ENCODE results near the gene PSMB10.
A peak's percentile ranks its signal among the peaks of the same experiment; 100 is the strongest.
"Not testable (repeated sequence)": the region's sequence is repeated elsewhere in the genome, so short reads cannot be mapped to it uniquely, and the experiment has no call there.

The PSMB10 gene

DNA sequence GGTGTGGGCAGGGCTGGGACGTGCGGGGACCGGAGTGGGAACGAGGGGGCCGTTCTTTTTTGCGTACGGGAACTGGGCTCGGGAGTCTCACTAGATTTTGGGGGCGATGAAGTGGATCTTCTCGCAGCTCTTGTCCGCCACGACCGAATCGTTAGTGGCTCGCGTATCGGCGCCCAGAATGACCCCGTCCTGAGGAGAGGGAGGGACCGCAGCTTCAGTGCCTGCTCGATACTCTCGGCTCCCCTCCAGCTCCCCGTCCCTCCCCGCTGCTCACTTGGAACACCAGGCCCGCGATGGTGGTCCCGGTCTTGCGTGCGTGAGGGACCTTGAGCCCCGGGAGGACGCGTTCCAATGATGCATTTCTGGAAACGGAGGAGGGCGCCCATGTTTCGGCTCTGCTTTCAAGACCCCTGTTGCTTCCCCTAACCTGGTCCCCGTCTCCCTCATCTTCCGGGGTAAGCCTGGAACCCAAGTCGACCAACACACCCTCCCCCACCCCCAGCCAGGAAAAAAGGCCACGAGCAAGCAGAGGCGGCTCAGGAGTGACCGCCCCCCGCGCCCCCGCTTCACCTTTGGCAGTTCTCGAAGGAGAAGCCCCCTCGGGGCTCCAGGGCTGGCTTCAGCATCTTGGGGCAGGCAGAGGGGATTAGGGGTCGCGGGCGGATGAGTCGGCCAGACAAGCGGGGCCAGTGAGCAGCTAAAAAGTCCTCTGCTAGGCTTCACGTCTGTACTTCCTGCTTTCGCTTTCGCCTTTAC is at the start of gene PSMB10:
TSS of gene PSMB10 (minus strand) at position 727 of the 756 bp plus-strand sequence. CDS start at position 626, 101 bp downstream.
- DNase-seq: peak in 5 of 10 donors; percentile 42 to 82 (median 49)
- intact Hi-C loops (cut with DNase I): loop anchor here (5.0 to 10.0 kb wide), 2 partner anchors 88 to 106 kb away; partner anchors contain the start of genes DDX28 and DUS2

DNA sequence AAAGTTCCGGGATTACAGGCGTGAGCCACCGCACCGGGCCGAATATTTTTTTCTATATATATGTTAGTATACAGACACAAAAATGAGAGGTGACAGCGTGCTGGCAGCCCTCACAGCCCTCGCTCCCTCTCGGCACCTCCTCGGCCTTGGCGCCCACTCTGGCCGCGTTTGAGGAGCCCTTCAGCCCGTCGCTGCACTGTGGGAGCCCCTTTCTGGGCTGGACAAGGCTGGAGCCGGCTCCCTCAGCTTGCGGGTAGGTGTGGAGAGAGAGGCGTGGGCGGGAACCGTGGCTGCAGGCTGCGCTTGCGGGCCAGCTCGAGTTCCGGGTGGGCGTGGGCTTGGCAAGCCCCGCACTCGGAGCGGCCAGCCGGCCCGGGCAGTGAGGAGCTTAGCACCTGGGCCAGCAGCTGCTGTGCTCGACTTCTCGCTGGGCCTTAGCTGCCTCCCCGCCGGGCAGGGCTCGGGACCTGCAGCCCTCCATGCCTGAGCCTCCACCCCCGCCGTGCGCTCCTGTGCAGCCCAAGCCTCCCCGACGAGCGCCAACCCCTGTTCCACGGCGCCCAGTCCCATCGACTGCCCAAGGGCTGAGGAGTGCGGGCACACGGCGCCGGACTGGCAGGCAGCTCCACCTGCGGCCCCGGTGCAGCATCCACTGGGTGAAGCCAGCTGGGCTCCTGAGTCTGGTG is 45.5 kb upstream of the PSMB10 start:
- intact Hi-C loops (cut with DNase I): no loop called here
- DNase-seq: no peak

DNA sequence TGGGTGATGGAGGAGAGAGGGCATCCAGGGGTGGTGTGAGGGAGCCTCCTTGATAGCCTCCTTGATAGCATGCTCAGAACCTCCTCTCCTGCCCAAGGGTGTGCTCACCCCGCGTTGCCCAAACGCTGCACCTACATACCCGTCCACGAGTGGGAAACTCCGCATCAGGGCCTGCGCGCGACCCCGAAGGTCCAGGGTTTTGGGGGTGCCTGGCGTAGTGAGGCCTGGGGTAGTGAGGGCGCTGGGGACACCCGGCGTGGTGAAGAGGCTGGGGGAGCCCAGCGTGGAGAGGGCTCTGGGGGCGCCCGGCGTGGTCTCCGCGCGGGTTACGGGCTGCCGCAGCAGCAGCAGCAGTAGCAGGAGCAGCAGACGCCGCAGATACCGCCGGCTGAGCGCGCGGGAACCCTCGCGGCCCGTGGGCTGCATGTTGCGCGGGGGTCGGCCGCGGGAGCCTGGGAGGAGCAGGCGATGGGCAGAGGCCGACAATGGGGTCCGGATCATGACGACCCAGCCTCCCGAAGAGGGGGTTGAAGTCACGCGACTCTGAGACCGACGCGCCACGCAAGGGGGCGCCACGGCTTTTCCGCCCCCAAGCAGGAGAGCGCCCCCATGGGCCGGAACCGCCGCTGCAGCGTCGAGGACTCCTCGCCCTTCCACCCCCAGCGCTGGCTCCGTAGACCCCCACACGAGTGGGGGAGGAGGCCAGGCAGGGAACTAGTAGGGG is 43.5 kb upstream of the PSMB10 start, which contains the start of gene DPEP3:
TSS of gene DPEP3 (minus strand) at position 545 of the 724 bp plus-strand sequence. CDS start at position 426, 119 bp downstream.
- DNase-seq: no peak
- intact Hi-C loops (cut with DNase I): no loop called here

- DNase-seq: no peak
- intact Hi-C loops (cut with DNase I): no loop called here
Observed at GRCh38 chr16:67977469-67978227, 41.0 kb upstream of the PSMB10 start.

GRCh38 chr16:67977005-67977404 is 40.4 kb upstream of the PSMB10 start:
- DNase-seq: peak in 1 of 10 donors; percentile 44
- intact Hi-C loops (cut with DNase I): no loop called here

- no peak for DNase-seq
- intact Hi-C loops (cut with DNase I): no loop called here
Observed at GRCh38 chr16:67976205-67976604, 39.6 kb upstream of the PSMB10 start.

- DNase-seq: no peak
- intact Hi-C loops (cut with DNase I): no loop called here
Observed at GRCh38 chr16:67975321-67976105, 38.9 kb upstream of the PSMB10 start.

DNA sequence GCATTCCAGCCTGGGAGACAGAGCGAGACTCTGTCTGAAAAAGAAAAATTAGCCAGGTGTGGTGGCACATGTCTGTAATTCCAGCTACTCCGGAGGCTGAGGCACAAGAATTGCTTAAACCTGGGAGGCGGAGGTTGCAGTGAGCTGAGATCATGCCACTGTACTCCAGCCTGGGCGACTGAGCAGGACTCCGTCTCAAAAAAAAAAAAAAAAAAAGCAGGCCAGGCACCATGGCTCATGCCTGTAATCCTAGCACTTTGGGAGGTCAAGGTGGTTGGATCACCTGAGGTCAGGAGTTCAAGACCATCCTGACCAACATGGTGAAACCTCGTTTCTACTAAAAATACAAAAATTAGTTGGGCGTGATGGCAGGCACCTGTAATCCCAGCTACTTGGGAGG is 35.6 kb upstream of the PSMB10 start:
- DNase-seq; intact Hi-C loops (cut with DNase I): not testable (repeated sequence)

- no peak for DNase-seq
- intact Hi-C loops (cut with DNase I): no loop called here
Observed at GRCh38 chr16:67971111-67971510, 34.5 kb upstream of the PSMB10 start.

- intact Hi-C loops (cut with DNase I): no loop called here
- DNase-seq: no peak
Observed at GRCh38 chr16:67969254-67970039, 32.8 kb upstream of the PSMB10 start.

DNA sequence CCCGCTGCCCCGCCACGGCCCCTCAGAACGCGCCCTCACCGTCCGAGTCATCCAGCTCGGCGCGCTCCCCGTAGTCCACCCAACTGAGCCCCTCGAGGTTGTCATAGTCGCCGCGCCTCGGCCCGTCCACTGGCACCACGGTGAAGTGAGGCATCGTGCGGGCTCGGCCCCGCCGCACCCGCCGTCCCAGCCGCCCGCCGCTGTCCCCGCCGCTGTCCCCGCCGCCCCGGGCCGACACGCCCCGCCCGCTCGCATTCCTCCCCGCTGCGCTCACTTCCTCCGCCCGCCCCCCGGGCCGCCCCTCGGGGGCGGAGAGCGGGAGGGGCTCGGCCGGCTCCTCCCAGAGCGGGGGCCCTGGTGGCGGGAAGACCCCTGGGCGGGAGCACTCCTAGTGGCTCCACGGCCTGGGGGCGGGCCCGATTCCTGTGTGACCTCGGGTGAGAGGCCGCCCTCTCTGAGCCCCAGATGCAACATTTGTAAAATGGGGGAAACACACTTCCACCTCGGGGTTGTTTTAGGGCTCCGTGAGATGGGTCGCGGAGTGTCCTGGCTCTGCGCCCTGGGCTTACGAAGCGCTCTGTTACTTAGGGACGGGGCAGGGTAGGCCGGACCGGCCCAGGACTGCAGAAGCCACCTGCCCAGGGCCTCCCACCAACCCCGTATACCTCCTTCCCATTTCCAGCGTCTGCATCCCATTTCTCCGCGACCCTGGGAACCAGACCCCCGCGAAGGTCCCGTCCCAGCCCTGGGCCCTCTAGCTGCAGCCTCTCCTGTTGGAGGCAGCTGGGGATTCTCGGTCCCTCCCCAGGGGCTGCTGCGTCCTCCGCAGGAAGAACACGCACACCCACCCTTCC is 32.0 kb upstream of the PSMB10 start, which contains the start of gene SLC12A4:
TSS of gene SLC12A4 (minus strand) at position 238 of the 854 bp plus-strand sequence. CDS start at position 154, 84 bp downstream.
- intact Hi-C loops (cut with DNase I): no loop called here

DNA sequence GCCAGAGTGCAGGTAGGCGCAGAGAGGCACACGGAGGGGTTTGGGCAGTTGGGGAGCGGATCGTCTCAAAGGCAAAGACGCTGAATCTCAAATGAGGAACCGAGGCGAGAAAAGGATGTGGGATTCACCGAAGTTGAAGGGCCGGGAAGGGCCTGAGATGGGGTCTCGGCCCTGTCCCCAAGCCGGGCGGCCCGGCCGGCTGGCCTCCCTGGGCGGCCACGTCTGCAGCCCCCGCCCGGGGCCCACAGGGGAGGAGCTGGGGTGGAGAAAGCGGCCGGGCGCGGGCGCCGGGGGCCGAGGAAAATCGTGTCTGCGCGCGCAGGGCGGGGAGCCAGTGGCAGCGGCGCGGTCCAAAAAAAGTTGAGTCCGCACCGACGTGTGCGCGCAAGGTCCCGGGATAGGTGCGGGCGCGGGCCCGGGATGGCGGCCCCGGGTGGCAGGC is 31.3 kb upstream of the PSMB10 start:
- intact Hi-C loops (cut with DNase I): no loop called here
- peak in 1 of 10 donors; percentile 34 for DNase-seq

More for the DNA sequence above, 32.0 kb upstream of the PSMB10 start, which contains the start of gene SLC12A4:
- peak in 9 of 10 donors; percentile 36 to 93 (median 51) for DNase-seq

- DNase-seq: no peak
- intact Hi-C loops (cut with DNase I): no loop called here
Observed at GRCh38 chr16:67967183-67967957, 30.7 kb upstream of the PSMB10 start.

GRCh38 chr16:67966549-67967182 is 30.0 kb upstream of the PSMB10 start:
- DNase-seq: no peak
- intact Hi-C loops (cut with DNase I): no loop called here

DNA sequence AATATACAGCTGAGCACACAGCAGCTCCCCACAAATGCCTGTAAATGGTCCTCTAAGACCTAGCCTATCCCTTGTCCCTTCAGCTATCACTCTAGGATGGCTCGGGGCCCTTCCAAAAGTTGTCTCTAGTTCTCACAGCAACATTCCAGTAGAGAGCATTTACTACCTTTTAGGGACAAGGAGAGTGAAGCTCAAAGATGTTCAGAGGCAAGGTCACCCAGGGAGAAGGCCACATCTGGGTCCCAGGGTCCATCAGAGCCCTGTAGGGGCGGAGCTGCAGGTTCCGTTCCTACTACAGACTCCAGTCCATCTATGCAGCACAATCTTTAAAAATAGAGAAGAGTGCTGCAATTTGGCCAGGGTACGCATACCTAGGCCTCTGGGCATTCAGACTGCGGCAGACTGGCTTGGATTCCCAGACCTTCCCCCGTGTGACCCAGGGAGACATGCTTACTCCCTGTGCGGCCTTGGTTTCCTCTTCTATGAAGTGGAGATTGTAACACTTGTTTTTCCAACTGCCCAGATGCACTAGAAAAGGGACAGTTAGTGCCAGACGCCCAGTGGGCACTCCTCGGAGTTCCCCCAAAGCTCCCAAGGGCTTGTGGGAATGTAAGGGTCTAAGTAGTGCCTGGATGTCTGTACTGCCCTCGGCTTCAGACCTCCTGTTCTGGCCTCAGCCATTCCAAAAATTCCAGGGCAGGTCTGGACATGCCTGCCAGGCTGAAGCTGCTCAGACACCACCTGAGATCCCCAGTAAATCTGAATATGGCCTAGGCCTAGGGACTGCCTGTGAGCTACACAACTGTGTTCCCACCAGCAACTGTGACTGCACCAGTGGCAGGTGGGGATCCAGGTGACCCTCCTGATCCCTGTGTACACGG is 29.3 kb upstream of the PSMB10 start:
- intact Hi-C loops (cut with DNase I): no loop called here

More for the DNA sequence above, 29.3 kb upstream of the PSMB10 start:
- no peak for DNase-seq

Data from posterior cingulate gyrus (tissue), 11 donors.